NCI-H524 (cell line): ENCODE results near the gene GABPB2.

Experiments
- DNase-seq, 2 experiments: peaks; one replicate each; lab custom pipeline; 2025; lab: John Stamatoyannopoulos, UW

The GABPB2 gene

DNA sequence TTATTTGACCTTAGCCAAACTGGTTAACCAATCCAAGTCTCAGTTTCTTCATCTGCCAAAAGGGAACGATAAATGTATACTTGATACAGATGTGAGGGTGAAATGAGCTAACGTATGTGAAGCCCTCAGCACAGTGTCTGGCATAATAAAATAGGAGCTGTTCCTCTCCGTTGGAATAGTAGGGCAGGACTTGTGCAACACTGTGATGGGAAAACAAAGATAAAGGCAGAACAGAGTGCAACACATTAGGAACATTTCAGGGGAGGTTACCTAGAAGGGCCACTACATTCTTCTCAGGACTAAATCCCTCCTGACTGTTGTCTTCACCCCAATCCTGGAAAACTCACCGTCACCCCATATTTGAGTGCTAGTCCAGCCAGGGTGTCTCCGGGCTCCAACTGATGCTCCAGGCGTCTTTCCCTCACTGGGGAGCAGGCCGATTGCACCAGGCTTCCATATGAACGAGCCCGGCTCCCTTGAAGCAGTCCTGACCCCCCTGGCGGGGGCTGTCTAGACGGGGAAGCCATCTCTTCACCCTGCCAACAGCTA, 94.2 kb downstream of the GABPB2 start:
- no peak for DNase-seq

DNA sequence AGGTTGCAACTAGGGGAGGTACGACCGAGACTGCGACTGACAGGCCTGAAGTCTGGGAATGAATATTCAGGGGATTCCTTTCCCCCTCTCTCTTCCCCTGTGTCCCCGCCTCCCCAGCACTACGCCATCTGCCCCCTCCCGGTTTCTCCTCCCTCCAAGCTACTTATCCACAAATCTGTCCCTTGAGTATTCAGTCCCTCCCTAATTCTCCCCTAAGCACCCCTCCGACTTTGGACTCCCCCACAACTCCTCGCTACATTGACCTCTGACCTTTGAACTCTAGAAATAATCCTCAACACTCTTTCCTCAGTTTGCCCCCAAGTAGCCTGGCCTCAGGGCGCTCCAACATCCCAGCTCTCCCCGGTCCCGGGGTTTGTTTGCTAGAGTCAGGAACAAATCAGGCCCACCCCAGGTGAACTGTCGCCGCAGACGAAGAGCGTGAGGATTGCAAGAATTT, 94.7 kb downstream of the GABPB2 start:
- DNase-seq = peak; percentile 83 to 92

DNA sequence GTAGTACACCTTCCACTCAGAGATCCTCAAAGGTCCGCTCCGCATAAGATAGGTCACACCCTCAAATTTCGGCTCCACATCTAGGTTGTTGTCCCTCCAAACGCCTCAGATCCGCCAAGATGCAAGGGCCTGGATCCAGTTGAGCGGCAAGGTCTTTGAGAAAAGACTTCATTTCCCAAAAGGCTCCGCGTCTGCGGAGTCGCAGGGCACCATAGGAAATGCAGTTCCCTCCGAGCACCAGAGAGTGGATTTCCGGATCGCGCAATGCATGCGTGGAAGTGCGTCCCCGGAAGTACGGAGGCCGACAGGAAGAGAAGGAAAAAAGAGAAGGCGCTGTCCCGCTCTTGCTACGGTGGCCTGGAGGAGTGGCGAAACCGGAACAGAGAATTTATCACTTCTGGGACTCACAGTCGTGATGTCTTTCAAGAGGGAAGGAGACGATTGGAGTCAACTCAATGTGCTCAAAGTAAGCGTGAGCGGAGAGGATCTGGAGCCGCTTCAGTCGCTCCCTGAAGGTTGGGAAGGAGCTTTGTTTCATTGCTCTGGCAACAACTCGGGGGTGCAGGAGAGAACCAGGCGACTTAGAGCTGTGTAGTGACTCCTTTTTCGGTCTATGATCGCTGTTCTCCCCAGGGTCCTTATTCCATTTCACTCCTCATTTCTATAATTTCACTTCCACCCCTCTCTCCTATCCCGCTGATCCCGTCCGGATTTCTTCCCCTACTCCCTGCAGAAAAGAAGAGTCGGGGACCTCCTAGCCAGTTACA, 95.4 kb downstream of the GABPB2 start, which contains the start of the genes LYSMD1 and SCNM1:
Gene LYSMD1 (minus strand): TSS at position 165 of the 767 bp plus-strand sequence. CDS start 644 bp downstream, outside the sequence.
Gene SCNM1 (plus strand): TSS at position 407 of the 767 bp plus-strand sequence. CDS start 9 bp downstream, at position 416.
- DNase-seq = peak; percentile 95 to 98

DNA sequence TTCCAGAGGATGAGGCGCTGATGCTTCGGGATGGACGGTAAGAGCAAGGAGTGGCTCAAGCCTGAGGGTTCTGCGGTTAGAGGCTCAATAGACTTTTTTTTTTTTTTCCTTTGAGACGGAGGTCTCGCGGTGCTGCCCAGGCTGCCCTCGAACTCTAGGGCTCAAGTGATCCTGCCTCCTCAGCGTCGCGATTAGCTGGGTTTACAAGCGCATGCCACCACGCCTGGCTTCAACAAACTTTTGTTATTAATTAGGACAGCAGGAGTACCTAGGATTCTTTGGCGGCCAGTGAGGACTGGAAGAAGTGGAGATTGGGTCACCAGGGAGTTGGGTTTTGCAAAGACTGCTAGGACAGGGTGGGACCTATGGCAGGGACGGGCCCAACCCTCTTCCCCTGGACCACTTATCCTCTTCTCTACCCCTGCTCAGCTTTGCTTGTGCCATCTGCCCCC, 96.0 kb downstream of the GABPB2 start:
- DNase-seq = peak in 1 of 2 experiments; percentile 23

- DNase-seq = no peak
Measured at GRCh38 chr1:151167116-151167515, 96.6 kb downstream of the GABPB2 start.

- DNase-seq = no peak
Measured at GRCh38 chr1:151171190-151171589, 100.6 kb downstream of the GABPB2 start.
